OCI-LY1 (cell line): ENCODE measurements around the gene ARHGAP44.

Source experiments
- H2AFZ ChIP-seq: fragments of 200-600 bp; sonication (generic), shearing (Covaris generic); 2 replicates; pipeline ENCODE4 v1.6.0; 2014; ENCODE audit warnings: antibody characterized with exemption, mild to moderate bottlenecking, low read length
- H3F3A ChIP-seq: fragments of 200-600 bp; sonication (generic), shearing (Covaris generic); 2 replicates; pipeline ENCODE4 v1.6.0; 2014; ENCODE audit warnings: mild to moderate bottlenecking, antibody characterized with exemption, low read length, moderate library complexity; ENCODE audit not compliant: insufficient read depth
- H3K27ac ChIP-seq: fragments of 200-600 bp; sonication (generic); 2 replicates; pipeline ENCODE4 v1.5.1; 2014; ENCODE audit warnings: low read length, mixed run types, mild to moderate bottlenecking, low read depth; ENCODE audit not compliant: poor library complexity, severe bottlenecking
- H3K27me3 ChIP-seq: fragments of 200-600 bp; sonication (generic); 2 replicates; pipeline ENCODE4 v1.6.0; 2014; ENCODE audit warnings: antibody characterized with exemption, mild to moderate bottlenecking, low read length, moderate library complexity; ENCODE audit not compliant: insufficient read depth
- H3K36me3 ChIP-seq: fragments of 200-600 bp; sonication (generic); 2 replicates; pipeline ENCODE4 v1.6.1; 2014; ENCODE audit warnings: mild to moderate bottlenecking, antibody characterized with exemption, low read length, moderate library complexity, mixed read lengths; ENCODE audit not compliant: insufficient read depth
- H3K4me1 ChIP-seq: fragments of 200-600 bp; sonication (generic); 2 replicates; pipeline ENCODE4 v1.5.1; 2014; ENCODE audit warnings: mild to moderate bottlenecking, low read length, moderate library complexity; ENCODE audit not compliant: insufficient read depth, severe bottlenecking
- H3K4me2 ChIP-seq: fragments of 200-600 bp; sonication (generic), shearing (Covaris generic); 2 replicates; pipeline ENCODE4 v1.6.1; 2014; ENCODE audit warnings: low read length
- H3K4me3 ChIP-seq: fragments of 200-600 bp; sonication (generic); 2 replicates; pipeline ENCODE4 v1.5.1; 2014; ENCODE audit warnings: low read length, low read depth, mild to moderate bottlenecking, mixed read lengths; ENCODE audit not compliant: poor library complexity, severe bottlenecking
- H3K79me2 ChIP-seq: fragments of 200-600 bp; shearing (Covaris generic); 2 replicates; pipeline ENCODE4 v1.6.1; 2016; ENCODE audit warnings: mixed run types, low read length, mixed read lengths; ENCODE audit not compliant: insufficient read depth
- H3K9ac ChIP-seq: fragments of 200-600 bp; sonication (generic), shearing (Covaris generic); 2 replicates; pipeline ENCODE4 v1.6.1; 2014; ENCODE audit warnings: mild to moderate bottlenecking, low read length, mixed read lengths
- H3K9me2 ChIP-seq: fragments of 200-600 bp; sonication (generic), shearing (Covaris generic); 2 replicates; pipeline ENCODE4 v1.6.1; 2014; ENCODE audit warnings: low read depth, mild to moderate bottlenecking, low read length, mixed read lengths
- H3K9me3 ChIP-seq: fragments of 200-600 bp; shearing (Covaris generic); 2 replicates; pipeline ENCODE4 v1.6.1; 2014; ENCODE audit warnings: low read length, mixed read lengths
- H4K20me1 ChIP-seq: fragments of 200-600 bp; sonication (generic), shearing (Covaris generic); 2 replicates; pipeline ENCODE4 v1.6.0; 2016; ENCODE audit warnings: mild to moderate bottlenecking, low read length; ENCODE audit not compliant: insufficient read depth
- CTCF ChIP-seq: fragments of 200-600 bp; sonication (generic), shearing (Covaris generic); IDR thresholded peaks from 2 replicates; pipeline ENCODE4 v1.5.1; 2017; ENCODE audit warnings: mild to moderate bottlenecking, antibody characterized with exemption, low read length, moderate library complexity, mixed read lengths
- EZH2 ChIP-seq: fragments of 200-600 bp; sonication (generic), shearing (Covaris generic); IDR thresholded peaks from 2 replicates; pipeline ENCODE4 v1.8.0; 2017; ENCODE audit warnings: borderline replicate concordance, mixed run types, mild to moderate bottlenecking, antibody characterized with exemption, low read length, moderate library complexity, mixed read lengths

ARHGAP44 gene, protein sequence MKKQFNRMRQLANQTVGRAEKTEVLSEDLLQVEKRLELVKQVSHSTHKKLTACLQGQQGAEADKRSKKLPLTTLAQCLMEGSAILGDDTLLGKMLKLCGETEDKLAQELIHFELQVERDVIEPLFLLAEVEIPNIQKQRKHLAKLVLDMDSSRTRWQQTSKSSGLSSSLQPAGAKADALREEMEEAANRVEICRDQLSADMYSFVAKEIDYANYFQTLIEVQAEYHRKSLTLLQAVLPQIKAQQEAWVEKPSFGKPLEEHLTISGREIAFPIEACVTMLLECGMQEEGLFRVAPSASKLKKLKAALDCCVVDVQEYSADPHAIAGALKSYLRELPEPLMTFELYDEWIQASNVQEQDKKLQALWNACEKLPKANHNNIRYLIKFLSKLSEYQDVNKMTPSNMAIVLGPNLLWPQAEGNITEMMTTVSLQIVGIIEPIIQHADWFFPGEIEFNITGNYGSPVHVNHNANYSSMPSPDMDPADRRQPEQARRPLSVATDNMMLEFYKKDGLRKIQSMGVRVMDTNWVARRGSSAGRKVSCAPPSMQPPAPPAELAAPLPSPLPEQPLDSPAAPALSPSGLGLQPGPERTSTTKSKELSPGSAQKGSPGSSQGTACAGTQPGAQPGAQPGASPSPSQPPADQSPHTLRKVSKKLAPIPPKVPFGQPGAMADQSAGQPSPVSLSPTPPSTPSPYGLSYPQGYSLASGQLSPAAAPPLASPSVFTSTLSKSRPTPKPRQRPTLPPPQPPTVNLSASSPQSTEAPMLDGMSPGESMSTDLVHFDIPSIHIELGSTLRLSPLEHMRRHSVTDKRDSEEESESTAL

GRCh38 chr17:12789481-12790248 is at the start of gene ARHGAP44:
Gene ARHGAP44, plus strand, starts transcription at chr17:12789498. Its CDS starts 341 bp downstream, at chr17:12789839.
- Histone ChIP-seq H3K4me1 (peaks cover 4% of the 10 kb centered on the region), H3K9ac (peak within 1 kb of the TSS; percentile 35; the same call in 1 of the 2 replicates), H2AFZ (no peak within 1 kb of the TSS), H3K9me3 (no peaks in the 10 kb centered on the region), H3F3A (no peaks in the 10 kb centered on the region), H3K4me2 (peak within 1 kb of the TSS; percentile 67), H3K4me3 (peak within 1 kb of the TSS; percentile 62), H3K9me2 (no peaks in the 10 kb centered on the region), H3K27me3 (no peaks in the 10 kb centered on the region), H3K27ac (no peak within 1 kb of the TSS), H4K20me1 (no peaks in the 10 kb centered on the region), H3K79me2 (no peaks in the 10 kb centered on the region), H3K36me3 (no peaks in the 10 kb centered on the region)
- TF ChIP-seq EZH2 (no peak), CTCF (no peak)

DNA sequence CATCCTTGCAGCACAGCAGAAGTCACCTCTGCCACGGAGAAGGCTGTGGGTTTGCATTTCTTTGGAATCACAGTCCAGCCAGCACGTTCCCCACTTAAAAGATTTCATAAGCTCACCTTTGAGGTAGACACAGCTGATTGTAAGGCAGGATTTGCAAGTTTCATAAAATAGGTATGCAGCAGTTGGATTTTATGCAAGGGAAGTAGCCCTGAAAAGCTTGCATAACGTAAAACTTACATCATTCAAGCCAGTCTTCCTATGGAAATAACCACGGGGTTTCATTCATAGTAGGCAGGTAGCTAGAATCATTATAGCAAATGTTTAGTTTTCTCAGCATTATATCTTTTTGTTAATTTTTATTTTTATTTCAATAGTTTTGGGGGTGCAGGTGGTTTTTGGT is 49.8 kb upstream of the ARHGAP44 start:
- Histone ChIP-seq H3K27me3 (no peaks in the 10 kb centered on the region), H3K4me2 (no peak overlapping the region)

More for the DNA sequence above, 49.8 kb upstream of the ARHGAP44 start:
- H3K4me3 ChIP-seq: no peak overlapping the region
- H3K27ac ChIP-seq: no peak overlapping the region
- H3K4me1 ChIP-seq: no peaks in the 10 kb centered on the region
- H3K36me3 ChIP-seq: no peaks in the 10 kb centered on the region
- H3K9me2 ChIP-seq: no peaks in the 10 kb centered on the region
- H4K20me1 ChIP-seq: no peaks in the 10 kb centered on the region
- no peaks in the 10 kb centered on the region for H3K9me3 ChIP-seq
- no peak overlapping the region for H3K9ac ChIP-seq
- H3K79me2 ChIP-seq: no peaks in the 10 kb centered on the region
- TF ChIP-seq CTCF: no peak
- TF ChIP-seq EZH2: no peak
- no peak overlapping the region for H2AFZ ChIP-seq
- H3F3A ChIP-seq: no peaks in the 10 kb centered on the region
